Stimulated activated CD4-positive, alpha-beta T cell treated with anti-CD3 and anti-CD28 coated beads, TNF-alpha, amount 100 ng/mL, for 4 hours (primary cell): ENCODE measurements around the gene ATXN2.
"Not testable (repeated sequence)": the region's sequence is repeated elsewhere in the genome, so short reads cannot be mapped to it uniquely, and the experiment has no call there.

Experiments used
- DNase-seq, 3 experiments: peaks; one replicate each; pipeline ENCODE4 v3.0.0-alpha.2; 2020; ENCODE audit warnings: low read depth in 3 of 3

Gene ATXN2

DNA sequence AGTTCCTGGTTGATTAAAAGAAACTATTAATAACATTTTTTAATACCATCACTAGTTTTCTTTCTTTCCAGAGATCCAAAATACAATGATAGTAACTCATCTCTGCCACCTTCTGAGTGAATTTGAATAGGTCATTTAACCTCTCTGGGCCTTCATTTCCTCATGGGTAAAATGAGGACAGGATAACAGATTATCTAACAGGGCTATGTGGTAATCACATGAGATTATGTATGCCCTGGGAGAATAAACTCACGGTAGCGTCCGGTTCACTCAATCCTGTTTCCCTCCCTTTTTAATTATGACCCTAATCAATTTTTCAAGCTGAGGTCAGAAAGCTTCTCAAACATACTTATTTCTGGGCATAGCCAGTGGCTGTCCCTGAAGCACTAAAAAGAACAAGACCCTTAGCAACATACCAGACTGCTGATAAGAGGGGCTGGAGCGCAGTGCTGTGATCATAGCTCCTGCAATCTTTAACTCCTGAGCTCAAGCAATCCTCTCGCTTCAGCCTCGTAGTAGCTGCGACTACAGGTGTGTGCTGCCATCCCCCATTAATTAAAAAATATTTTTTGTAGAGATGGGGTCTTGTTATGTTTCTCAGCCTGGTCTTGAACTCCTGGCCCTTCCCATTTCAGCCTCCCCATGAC is 24.2 kb downstream of the ATXN2 start:
- DNase-seq, result no peak

DNA sequence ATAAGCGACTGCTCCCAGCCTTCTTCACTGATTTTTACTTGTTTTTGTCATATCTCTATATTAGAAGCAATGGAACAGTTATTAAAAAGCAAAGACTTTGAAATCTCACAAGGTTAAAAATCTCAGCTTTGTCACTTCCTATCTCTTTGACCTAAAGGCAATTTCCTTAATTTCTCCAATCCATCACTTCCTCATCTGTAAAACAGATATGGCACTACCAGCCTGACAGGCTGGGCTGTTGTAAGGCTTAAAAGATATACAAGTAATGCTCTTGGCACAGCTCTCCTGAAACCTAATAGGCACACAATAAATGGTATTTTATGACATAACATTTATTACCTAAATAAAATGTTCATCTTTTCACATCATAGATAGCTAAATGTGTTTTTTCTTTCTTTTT is 25.6 kb downstream of the ATXN2 start:
- no peak for DNase-seq

DNA sequence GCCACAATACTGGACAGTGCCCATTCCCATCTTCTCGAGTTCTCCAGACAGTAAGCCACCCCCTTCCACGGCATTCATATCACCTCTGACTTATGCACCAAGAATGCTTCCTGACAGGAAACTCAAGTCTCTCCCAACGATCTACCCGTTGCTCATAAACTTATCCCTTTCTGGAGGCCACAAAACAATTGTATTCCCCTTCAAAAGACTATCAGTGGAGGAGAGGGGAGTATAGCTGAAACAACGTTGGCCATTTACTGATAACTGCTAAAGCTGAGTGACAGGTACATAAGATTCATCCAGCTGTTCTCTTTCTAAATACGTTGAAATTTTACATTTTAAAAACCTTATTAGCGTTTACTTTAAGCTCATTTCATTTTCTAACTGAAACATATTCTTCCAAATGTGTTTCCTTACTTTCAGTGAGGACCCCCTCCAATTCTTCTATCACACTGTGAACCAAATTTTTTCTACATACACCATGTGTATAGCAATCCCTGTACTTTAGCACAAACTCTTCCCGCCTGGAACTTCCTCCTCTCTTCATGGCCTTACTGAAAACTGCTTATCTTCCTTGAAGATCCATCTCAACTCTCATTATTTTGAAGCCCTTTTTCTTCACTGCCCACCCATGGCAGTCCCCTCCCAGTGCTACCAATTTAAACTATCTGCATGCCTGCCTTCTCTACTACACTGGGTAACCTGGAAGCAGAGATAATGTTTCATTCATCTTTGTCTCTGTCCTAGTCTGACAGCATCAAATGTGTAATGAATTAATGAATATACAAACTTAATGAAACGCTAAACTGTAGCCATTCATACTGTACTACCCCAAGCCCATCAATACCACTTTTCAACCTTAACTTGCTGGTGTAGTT is 28.8 kb downstream of the ATXN2 start:
- DNase-seq, result no peak

DNA sequence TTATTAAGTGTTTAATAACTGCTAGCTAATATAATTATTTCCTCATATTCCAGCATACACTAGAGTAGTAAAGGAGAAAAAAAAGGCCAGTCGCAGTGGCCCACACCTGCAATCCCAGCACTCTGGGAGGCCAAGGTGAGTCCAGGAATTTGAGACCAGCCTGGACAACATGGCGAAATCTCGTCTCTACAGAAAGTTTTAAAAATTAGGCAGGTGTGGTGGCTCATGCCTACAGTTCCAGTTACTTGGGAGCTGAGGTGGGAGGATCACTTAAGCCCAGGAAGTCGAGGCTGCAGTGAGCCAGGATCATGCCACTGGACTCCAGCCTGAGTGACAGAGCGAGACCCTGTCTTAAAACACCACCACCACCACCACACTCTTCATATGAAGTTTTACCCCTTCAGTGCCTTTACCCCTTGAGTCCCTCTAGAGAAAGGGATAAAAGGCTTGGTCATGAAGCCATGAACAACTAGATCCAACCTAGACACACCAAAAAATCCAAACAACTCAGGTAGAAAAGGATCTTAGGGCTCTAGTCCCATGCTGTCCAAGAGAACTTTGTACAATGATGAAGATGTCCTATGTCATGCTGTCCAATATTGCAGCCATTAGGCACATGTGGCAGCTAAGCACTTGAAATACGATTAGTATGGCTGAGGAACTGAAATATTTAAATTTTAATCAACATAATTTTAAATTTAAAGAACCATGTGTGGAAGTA is 29.6 kb downstream of the ATXN2 start:
- no peak for DNase-seq

DNA sequence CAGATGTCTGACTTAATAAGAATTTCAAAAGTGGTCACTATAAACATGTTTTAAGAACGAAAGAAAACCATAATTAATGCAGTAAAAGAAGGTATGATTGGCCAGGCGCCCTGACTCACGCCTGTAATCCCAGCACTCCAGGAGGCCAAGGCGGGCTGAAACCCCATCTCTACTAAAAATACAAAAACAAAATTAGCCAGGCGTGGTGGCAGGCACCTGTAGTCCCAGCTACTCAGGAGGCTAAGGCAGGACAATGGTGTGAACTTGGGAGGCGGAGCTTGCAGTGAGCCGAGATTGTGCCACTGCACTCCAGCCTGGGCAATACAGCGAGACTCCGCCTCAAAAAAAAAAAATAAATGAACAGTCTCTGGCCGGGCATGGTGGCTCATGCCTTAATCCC is 38.3 kb downstream of the ATXN2 start:
- DNase-seq, result not testable (repeated sequence)

DNA sequence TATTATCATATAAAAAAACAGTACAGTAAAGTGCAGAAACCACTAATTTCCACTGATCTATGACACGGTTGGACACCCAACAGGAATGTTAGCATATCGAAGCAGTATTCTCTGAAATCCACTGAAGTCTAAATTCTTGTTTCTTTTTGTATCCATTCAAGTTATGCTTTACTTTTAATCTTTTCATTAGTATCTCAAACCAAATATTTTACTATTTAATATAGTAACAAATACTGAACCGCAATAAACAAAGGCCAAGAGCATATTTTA is 41.1 kb downstream of the ATXN2 start:
- no peak for DNase-seq

DNA sequence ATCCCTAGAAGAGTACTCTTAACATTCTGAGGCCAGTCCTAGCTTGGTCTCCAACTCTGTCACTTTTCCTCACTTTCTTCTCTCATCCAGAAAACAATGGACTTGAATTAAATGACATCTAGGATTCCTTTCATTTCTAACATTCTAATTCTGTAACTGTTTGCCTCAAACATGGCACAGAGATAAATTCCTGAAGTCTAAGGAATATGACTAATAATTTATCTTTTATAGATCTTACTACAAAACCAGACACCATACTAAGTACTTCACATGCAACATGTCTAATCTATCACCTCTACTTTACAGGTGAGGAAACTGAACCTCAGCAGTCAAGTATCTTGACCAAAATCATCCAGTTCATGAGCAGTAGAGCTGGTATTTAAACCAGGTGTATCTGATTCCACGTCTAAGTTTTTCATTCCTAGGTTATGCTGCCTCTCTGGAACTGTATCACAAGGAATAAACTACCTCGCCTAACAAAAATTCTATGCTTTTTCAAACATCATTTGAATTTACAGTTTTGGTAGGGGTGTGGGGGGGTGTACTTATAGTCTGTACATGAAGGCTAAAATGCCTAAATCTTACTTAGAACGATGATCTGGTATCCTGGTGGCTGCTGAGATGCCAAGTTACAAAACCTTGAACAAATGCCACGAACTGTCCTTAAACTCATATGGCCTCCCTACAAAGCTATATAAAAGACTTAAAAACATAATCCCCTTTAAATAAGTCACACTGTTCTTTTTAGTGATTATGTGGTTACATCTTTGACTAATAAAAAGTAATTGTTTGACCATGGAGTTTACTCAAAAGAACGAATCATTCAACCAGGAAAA is 41.6 kb downstream of the ATXN2 start:
- DNase-seq, result no peak

DNA sequence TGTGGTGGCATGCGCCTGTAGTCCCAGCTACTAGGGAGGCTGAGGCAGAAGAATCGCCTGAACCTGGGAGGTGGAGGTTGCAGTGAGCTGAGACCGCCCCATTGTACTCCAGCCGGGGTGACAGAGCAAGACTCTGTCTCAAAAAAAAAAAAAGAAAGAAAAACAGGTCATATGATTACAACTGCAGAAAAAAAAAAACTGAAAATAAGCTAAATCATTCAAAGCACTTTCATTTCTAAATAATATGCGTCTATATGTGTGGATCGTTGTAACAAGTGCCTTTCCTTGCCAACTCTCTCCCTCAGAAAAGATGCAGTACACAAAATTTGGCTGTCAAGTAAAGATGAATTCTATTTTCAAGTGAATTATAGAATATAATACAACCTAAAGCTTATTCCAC is 42.4 kb downstream of the ATXN2 start:
- no peak for DNase-seq

DNA sequence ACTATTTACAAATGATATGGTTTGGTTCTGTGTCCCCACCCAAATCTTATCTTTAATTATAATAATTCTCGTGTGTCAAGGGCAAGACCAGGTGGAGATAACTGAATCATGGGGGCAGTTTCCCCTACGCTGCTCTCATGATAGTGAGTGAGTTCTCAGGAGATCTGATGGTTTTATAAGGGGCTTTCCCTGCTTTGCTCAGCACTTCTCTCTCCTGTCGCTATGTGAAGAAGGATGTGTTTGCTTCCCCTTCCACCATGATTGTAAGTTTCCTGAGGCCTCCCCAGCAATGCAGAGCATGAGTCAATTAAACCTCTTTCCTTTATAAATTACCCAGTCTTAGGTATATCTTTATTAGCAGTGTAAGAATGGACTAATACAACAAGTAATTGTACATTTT is 43.8 kb downstream of the ATXN2 start:
- not testable (repeated sequence) for DNase-seq

DNA sequence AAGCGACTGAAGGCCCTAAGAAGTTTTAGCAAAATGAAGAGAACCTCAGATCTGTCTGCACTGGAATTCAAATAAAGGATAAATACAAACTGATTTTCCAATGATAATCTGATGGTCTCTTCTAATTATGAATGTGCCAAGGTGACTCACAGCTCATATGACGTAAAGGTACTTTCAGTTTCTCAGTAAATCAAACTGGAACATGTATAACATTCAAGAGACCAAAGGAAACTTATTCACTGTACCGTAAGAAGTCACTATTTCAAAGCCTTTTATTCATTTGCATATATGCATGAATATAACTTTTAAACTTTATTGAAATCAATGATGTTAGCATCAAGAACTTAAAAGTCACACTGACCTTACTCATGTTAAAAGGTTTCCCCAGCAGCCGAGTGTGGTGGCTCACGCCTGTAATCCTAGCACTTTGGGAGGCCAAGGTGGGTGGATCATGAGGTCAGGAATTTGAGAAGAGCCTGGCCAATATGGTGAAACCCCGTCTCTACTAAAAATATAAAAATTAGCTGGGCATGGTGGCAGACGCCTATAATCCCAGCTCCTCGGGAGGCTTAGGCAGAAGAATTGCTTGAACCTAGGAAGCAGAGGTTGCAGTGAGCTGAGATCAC is 52.2 kb downstream of the ATXN2 start:
- DNase-seq, result peak in 1 of 3 experiments; percentile 4

DNA sequence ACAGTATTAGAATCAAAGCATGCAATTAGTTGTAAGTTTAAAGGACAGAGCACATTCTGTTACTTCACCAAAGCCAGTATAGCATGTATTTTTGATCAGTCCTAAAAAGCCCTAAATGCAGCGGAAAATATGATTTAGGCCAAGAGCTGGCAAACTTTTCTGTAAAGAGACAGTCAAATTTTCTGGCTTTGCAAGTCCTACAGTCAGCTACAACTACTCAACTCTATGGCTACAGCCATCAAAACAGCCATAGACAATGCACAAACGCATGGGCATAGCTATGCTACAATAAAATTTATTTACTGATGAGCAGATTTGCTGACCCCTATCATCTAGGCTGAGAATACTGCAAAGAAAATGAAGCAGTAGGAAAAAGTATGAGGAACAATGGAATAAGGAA is 52.9 kb downstream of the ATXN2 start:
- no peak for DNase-seq

DNA sequence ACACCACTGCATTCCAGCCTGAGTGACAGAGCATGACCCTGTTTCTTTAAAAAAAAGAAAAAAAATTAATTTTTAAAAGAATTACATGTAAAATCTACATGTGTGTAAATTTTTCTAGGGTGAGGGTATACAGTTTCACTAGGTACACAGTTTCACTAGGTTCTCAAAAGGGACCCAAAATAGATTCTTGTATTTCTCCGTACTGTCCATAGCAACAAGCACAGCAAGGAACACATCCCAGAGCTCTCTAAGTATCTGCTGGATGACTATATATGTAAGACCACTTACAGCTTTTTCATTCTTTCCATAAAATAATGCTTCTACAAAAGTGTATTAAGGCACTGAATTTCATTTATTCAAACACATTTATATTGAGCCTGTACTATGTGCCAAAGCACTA is 55.1 kb downstream of the ATXN2 start:
- no peak for DNase-seq

DNA sequence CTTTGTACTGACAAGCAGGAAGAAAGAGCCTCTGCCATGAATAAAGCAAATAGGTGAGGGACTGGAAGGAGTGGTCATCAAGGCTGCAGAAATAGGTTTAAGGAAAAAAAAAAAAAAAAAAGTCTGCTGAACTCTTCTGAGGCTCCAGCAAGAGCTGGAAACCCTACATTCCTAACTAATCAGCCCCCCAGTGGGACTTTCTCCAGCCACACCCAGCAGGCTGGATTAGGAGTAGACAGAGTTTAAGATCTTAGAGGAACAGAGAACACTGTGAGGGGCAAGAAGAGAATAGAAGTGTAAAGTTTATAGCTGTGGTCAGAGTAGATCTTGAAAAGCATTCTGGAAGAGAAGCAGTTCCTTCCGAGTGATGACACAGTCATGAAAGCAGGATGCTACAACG is 66.4 kb downstream of the ATXN2 start:
- no peak for DNase-seq

DNA sequence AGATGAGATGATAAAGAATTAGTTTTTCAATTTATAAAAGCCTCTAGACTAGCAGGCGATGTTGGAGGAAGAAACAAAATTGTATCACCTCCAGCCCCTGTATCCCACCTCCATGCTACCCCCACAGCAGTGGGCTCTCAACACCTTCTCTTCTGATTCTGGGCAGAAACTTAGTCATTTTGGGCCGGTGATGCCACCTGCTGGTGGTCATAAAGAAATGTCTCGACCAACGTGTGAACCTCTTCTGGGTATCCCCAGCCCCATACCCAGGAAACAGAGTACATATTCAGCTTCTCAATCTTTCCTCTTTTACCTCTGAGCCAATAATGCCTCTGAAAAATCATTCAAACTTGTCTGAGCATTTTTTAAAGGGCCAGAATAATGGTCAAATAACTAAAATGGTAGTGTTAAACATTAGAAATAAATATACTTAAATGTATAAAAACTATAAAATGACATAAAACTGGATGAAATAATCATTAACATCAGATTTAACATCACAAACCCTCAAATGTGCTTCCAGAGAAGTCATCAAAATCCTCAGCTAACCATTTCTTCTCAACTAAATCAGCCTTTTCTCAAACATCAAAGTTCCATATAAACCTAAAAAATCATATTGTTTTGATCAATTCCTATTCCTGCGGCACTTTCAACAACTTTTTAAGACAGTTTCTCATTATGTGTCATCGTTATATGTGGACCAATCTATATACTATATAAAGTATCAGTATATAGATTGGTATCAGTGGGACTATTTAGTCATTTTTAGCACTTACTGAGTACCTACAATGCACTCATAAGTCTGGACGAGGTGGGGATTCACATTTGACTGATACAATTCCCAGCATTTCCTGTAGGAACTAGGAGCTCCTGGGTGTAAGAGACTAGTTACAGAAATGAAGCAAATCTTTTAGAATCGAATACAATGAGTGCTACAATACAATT is 69.4 kb downstream of the ATXN2 start:
- DNase-seq, result peak; percentile 18 to 34 (median 33)

DNA sequence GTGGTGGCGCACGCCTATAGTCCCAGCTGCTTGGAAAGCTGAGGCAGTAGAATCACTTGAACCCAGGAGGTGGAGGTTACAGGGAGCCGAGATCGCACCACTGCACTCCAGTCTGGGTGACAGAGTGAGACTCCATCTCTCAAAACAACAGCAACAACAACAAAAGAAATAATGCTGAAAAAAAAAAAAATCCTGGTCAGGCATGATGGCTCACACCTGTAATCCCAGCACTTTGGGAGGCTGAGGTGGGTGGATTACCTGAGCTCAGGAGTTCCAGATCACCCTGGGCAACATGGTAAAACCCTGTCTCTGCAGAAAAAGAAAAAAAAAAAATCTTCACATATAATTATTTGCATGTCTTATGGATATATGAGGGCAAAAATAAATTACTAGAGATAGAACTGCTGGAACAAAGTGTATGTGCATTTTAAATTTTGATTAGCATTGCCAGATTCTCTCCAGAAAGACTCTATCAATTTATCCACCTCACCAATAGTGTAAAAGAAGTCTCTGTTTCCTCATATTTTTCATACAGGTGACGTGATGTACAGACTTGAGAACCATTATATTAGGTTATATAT is 75.4 kb downstream of the ATXN2 start:
- DNase-seq, result no peak

DNA sequence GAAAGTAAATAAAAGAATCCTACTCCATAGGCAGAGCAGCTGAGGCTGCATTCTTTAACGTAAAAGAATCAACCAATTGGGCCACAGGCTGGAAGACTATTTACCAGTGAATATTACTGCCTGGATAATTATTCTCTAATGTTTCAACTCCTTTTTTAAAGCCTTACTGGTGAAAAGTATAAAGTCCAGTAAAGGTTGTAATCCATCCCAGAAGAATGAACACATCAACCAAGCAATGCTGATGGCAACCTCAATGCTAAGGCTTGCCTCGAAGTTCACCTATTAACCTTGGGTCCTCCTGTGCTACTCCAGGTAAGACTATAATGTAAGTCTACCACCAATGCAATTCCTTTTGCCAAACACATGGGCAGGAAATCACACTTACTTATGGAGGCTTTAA is 77.3 kb downstream of the ATXN2 start:
- no peak for DNase-seq

DNA sequence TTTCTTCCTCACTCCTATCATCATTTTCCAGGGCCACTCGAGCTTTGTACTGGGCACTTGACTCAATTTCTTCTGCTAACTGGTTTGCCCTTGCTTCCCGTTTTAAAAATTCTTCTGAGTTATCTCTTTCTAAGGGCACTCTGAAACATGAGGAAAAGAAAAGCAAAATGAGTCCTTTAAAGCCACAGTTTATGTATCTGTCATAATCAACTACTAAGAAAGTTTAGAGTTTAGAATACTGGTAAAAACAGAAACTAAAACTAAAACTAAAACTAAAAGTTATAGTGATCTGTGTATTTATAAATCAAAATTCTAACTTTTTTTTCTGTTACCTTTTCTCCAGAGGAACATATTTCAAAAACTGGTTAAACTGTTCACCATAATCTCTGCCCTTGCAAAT is 79.2 kb downstream of the ATXN2 start:
- DNase-seq, result no peak

DNA sequence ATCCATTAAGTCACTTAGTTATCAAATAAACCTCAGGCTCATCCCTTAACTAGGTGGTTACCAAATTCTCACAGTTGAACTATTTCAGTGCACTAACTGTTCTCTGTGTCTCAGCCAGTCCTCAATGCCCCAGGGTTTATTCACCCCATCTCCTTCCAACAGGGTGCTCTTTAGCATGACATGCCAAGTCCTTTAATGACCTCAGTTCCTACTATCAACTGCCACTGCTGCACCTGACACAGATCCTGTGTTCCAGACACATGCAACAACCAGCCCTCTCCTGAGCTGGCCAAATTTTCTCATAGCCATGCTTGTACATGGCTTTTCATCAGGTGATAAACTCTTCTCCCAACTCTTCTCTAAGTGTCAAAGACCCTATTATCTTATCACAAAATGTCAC is 80.0 kb downstream of the ATXN2 start:
- no peak for DNase-seq

DNA sequence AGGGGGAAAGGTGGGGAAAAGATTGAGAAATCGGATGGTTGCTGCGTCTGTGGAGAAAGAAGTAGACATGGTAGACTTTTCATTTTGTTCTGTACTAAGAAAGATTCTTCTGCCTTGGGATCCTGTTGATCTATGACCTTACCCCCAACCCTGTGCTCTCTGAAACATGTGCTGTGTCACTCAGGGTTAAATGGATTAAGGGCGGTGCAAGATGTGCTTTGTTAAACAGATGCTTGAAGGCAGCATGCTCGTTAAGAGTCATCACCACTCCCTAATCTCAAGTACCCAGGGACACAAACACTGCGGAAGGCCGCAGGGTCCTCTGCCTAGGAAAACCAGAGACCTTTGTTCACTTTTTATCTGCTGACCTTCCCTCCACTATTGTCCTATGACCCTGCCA is 91.4 kb downstream of the ATXN2 start:
- not testable (repeated sequence) for DNase-seq

DNA sequence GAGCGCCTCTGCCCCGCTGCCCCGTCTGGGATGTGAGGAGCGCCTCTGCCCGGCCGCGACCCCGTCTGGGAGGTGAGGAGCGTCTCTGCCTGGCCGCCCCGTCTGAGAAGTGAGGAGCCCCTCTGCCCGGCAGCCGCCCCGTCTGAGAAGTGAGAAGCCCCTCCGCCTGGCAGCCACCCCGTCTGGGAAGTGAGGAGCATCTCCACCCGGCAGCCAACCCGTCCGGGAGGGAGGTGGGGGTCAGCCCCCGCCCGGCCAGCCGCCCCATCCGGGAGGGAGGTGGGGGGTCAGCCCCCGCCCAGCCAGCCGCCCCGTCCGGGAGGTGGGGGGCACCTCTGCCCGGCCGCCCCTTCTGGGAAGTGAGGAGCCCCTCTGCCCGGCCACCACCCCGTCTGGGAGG is 91.9 kb downstream of the ATXN2 start:
- not testable (repeated sequence) for DNase-seq
